B cell (primary cell): ENCODE measurements around the gene MRPS23.

Experiments
- EZH2 ChIP-seq: IDR thresholded peaks from 2 replicates; pipeline ENCODE4 v1.6.1; 2012; ENCODE audit warnings: borderline replicate concordance, low read depth, mild to moderate bottlenecking, moderate library complexity, low read length; ENCODE audit not compliant: insufficient read depth, poor library complexity, severe bottlenecking
- TF ChIP-seq, protein P1 (sequence below): fragments of 200-600 bp; IDR thresholded peaks from one replicate; pipeline ENCODE4 v1.8.0; 2022; ENCODE audit warnings: antibody characterized with exemption, mild to moderate bottlenecking

DNA sequence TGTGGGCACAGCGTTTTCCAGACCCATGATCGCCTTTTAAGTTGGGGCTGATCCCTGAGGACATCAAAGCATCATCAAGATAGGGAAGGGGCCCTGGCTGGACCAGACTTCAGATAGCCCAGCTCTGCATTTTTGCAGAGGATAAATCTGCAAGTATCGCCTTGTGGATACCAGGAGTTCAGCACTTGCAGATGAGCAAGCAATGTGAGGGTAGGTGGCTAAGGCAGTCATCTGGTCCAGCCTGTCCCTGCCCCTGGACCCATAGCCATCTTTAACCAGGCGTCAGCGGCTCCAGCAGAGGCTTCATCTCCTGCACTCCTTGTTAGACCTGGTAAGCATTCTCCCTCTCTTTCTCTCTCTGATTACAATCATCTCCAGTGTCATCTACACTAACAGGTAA is 9.0 kb upstream of the MRPS23 start:
- TF ChIP-seq, protein P1, sequence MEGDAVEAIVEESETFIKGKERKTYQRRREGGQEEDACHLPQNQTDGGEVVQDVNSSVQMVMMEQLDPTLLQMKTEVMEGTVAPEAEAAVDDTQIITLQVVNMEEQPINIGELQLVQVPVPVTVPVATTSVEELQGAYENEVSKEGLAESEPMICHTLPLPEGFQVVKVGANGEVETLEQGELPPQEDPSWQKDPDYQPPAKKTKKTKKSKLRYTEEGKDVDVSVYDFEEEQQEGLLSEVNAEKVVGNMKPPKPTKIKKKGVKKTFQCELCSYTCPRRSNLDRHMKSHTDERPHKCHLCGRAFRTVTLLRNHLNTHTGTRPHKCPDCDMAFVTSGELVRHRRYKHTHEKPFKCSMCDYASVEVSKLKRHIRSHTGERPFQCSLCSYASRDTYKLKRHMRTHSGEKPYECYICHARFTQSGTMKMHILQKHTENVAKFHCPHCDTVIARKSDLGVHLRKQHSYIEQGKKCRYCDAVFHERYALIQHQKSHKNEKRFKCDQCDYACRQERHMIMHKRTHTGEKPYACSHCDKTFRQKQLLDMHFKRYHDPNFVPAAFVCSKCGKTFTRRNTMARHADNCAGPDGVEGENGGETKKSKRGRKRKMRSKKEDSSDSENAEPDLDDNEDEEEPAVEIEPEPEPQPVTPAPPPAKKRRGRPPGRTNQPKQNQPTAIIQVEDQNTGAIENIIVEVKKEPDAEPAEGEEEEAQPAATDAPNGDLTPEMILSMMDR: no peak
- no peak for TF ChIP-seq EZH2
